Measurements from ENCODE around the gene METTL2B.
A peak's percentile ranks its signal among the peaks of the same experiment; 100 is the strongest.
"Not testable (repeated sequence)": the region's sequence is repeated elsewhere in the genome, so short reads cannot be mapped to it uniquely, and the experiment has no call there.

The METTL2B gene

DNA sequence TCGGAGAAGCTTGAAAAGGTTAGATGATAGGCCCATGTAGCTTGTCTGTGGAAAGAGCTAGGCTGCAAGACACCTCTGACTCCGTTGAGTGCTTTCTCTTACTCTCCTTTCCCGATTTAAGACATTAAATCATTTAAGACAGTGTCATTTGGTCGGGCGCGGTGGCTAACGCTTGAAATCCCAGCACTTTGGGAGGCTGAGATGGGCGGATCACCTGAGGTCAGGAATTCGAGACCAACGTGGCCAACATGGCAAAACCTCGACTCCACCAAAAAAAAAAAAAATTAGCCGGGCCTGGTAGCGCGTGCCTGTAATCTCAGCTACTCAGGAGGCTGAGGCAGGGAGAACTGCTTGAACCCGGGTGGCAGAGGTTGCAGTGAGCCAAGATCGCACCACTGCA is 52.6 kb downstream of the METTL2B start:
- not testable (repeated sequence) for DNase-seq

DNA sequence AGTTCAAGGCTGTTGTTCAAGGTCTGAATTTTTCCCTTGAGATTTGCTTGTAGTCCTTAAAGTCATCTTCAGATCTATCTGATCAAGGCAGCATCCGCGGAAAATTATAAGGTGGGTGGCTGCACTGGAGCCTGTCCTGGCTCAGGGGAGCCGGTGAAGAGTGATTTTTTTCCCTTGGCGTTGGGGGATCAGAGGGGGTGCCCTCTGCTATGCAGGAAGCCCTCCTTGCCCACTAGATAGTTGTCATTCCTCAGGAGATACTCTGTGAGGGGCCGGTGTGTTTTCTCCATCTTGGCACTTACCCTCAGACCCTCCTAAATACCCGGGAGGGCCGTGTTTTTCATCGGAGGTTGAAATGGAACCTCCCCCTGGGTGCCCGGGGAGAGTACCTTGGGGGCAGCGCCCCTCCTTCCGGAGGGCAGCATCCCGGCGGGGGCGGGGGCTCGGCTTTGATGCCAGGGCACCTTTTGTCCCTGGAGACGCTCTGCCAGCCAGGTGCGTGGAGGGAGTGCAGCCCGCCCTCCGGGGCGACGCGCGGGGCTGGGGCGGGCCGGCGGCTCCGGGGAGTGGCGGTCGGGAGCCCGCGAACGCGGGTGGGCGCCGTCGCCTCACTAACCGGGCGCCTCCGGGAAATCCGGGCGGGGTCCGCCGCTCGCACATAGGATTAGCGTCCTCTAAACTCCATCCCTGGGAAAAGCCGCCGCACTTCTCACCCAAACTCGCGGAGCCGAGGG is 53.7 kb downstream of the METTL2B start:
- not testable (repeated sequence) for DNase-seq

DNA sequence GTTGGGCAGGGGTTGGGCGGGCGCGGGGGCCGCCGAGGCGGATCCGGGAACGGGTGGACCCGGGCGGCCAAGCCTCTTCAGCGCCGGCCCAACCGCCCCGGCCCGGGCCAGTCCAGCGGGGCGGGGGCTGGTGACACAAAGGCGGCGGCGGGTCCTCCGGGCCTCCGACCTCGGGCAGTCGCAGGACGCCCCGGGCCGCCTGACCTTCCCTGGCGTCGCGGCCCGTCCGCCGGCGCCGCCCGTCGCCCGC is 54.2 kb downstream of the METTL2B start:
- DNase-seq, result no peak

DNA sequence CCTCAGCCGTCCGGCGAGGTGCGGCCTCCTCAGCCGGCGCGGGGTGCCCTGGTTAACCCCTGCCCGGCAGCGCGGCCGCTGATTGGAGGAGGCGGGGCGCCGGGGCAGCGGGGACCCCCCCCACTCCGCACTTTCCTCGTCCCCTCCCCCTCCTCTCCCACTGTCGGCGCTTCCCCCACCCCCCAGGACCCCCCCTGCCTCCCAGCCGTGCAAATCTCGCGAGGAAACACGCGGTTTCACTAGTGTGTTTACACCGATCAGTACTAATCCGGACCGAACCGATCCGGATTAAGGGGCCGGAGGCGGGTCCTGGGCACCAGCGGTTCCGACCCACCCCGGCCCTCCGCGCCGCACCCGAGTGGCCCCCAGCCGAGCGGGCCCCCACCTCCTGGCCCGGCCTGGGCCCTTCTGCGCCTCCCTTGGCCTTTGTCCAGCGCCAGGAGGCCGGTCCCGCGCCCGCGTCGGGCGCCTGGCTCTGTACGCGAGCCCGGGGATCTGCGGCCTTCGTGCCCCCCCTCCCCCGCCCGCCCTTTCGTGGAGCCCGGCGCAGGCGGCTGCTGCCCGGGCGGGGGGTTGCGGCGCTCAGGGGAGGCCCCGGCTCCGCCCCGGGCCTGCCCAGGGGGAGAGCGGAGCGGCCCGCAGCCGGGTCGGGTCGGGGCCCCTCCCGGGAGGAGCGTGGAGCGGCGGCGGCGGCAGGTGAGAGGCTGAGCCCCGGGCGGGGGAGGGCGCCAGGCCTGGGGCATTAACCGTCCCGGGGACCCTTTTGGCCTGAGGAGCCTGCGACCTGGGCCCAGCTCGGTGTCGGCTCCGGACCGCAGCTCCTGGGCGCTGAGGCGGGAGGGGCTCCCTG is 54.8 kb downstream of the METTL2B start:
- DNase-seq, result peak; percentile 71

DNA sequence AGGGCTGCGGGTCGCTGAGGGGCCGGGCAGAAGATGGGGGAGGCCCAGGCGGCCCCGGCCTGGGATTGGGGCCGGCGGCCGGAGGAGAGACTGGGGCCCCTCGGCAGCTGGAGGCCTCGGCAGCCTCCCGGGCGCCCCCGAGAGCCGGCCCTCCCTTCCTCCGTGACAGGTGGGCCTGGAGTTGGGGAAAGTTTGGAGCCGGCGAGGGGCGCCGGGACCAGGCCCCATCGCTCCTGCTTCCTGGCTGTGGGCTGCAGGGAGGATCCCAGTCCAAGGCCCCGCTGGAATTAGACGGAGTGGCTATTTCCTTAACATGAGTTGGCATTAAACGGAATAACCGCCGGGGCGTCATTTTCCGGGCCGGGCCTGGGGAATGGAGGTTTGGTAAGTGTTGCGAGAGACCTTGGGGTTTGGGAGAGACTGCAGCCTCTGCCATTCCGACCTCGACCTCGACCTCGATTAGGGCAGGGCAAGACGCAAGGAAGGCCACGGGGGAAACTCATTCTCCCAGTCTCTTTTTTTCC is 55.5 kb downstream of the METTL2B start:
- DNase-seq, result not testable (repeated sequence)

DNA sequence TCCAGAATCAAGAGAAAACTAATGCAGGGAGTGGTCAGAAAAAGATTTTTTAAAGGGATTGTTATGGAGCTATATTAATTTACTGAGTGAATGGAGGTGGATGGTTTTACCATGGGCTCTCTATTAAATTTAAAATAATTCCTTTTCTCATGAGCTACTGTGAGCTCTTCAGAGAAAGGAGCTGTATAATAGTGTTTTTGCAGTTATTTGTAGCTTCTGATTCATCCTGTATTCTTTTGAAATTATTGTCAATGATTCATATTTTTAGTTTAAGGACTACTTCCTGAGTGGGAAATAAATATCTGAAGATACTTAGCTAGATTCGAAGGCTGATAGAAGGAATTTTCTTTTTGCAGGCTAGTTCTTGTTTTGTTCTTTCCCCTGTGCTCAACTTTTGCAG is 56.4 kb downstream of the METTL2B start:
- DNase-seq, result not testable (repeated sequence)

DNA sequence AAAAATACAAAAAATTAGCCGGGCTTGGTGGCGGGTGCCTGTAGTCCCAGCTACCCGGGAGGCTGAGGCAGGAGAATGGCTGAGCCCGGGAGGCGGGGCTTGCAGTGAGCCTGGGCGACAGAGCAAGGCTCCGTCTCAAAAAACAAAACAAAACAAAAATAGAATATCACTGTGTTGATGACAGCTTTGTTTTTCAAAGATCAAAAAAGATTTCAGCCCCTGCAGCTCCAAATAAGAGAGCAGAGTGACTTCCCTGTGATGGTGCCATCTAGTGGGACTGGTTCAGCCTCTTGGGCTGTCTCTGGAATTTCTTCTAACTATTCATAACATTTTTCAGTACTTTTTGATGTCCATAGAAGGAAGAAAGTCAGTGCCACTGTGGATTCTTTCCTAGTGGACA is 60.9 kb downstream of the METTL2B start:
- DNase-seq, result not testable (repeated sequence)

DNA sequence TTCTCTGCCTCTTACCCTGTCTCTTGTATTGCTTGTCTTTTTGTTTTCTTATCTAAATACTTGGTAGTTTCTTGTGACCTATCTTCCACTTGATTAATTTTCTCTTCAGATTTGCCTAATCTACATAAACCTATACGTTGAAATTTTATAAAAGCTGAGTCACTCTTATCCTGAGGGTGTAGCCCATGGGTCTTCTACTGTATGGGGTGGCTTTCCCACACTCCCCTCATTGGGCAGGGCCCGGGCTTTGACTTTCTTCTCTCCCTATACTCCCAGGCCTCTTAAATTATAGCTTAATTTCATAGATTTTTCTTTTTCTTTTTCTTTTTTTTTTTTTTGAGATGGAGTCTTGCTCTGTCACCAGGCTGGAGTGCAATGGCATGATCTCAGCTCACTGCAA is 66.0 kb downstream of the METTL2B start:
- not testable (repeated sequence) for DNase-seq

DNA sequence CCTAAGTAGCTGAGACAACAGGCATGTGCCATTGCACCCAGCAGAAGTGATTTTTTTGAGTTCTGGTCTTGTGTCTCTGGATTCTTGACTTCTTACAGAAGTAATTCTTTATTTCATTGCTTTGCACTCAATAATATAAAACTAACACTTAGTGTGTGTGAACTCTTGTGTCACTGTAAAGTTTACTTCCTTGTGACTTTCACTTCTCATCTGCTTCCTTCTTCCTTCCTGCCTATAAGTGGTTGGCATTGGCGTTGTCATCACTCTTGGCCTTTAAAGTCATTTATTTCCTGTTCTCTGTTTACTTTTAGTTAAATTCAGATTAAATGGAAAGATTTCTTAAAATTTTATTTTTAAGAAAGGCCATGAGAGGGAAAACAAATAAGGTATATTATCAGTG is 66.8 kb downstream of the METTL2B start:
- DNase-seq, result not testable (repeated sequence)

DNA sequence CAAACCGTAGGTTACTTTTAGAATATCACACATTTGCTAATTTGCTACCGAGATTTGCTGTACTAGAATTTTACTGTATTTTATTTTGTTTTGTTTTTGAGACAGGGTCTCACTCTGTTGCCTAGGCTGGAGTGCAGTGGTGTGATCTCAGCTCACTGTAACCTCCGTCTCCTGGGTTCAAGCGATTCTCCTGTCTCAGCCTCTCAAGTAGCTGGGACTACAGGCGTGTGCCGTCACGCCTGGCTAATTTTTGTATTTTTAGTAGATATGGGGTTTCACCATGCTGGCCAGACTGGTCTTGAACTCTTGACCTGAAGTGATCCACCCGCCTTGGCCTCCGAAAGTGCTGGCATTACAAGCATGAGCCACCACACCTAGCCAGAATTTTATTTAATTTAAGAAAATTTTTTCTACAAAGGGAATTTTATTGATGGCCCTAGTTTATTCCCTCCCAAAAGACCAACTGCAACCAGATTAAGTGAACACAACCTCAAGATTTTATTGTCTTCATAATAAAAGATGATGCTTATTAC is 69.8 kb downstream of the METTL2B start:
- not testable (repeated sequence) for DNase-seq

DNA sequence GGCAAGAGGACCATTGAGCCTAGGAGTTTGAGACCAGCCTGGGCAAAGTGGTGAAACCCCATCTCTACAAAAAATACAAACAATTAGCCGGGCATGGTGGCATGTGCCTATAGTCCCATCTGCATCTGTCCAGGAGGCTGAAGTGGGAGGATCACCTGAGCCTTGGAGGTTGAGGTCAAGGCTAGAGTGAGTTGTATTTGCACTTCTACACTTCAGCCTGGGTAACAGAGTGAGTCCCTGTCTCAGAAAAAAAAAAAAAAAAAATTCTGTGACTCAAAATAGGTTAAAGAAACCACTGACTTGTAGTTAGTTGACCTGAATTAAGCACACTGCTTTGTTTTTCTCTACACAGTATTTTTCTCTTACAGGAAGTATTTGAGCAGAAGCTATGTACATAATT is 74.4 kb downstream of the METTL2B start:
- no peak for DNase-seq

DNA sequence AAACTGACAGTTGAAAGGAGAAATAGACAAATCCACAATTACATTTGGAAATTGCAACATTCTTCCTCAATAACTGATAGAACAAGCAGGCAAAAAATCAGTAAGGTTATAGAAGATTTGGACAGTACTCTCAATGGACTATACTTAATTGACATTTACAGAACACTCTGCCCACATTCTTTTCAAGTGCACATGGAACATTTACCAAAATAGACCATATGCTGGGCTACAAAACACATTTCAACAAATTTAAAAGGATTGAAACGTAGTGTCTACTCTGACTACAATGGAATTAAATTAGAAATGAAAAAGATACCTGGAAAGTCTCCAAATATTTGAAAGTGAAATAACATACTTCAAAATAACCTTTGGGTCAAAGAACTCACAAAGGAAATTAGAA is 77.8 kb downstream of the METTL2B start:
- not testable (repeated sequence) for DNase-seq

Measured in DMS79 treated with DMSO at 0.1 percent for 48 hours (cell line).